NCI-H2029 (cell line): ENCODE results near the gene PTPN4.

ENCODE experiments used
- DNase-seq: peaks from one replicate; lab custom pipeline; 2025; lab: John Stamatoyannopoulos, UW

The PTPN4 gene

GRCh38 chr2:119859528-119859927 lies 99.8 kb downstream of the PTPN4 start:
- DNase-seq = no peak

GRCh38 chr2:119860924-119861323 lies 101.2 kb downstream of the PTPN4 start:
- DNase-seq = no peak

- no peak for DNase-seq
Measured at GRCh38 chr2:119862127-119862889, 102.6 kb downstream of the PTPN4 start.

DNA sequence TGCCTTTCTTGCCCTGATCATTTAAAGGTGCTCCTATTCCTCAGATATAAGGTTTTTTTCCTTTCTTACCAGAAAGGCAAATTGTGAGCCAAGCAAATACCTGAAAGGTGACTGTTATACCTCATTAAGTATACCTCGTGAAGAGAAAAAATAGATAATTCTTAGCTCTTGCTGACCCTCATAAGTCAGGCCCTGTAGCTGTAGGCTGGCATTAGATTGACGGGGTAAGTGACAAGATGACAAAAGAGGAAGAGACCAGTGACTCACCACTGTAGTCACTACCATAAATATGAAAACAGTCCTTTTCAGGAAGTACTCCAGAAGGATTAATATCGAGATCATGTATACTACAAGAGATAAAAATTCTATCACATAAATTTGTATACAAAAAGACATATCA lies 104.6 kb downstream of the PTPN4 start:
- DNase-seq = no peak

GRCh38 chr2:119871725-119872124 lies 112.0 kb downstream of the PTPN4 start:
- DNase-seq = no peak

GRCh38 chr2:119873350-119874315 lies 113.9 kb downstream of the PTPN4 start:
- no peak for DNase-seq

DNA sequence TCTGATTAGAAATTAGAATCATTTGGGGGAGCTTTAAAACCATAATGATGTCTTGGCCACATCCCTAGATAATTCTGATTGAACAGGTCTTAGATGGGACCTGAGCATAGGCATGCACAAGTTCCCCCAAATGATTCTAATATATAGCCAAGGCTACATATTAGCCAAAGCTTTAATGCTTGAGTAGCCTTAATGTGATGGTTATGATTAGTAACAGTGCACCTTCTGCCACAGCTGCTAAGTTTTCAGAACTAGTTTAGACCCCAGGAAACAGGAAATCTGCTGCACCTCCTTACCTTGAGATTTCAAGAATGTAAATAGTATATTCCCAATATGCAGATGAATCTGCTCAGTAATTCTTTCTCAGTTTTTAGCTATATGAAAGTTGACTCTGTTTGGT lies 119.8 kb downstream of the PTPN4 start:
- DNase-seq = no peak

- no peak for DNase-seq
Measured at GRCh38 chr2:119888680-119889079, 129.0 kb downstream of the PTPN4 start.

DNA sequence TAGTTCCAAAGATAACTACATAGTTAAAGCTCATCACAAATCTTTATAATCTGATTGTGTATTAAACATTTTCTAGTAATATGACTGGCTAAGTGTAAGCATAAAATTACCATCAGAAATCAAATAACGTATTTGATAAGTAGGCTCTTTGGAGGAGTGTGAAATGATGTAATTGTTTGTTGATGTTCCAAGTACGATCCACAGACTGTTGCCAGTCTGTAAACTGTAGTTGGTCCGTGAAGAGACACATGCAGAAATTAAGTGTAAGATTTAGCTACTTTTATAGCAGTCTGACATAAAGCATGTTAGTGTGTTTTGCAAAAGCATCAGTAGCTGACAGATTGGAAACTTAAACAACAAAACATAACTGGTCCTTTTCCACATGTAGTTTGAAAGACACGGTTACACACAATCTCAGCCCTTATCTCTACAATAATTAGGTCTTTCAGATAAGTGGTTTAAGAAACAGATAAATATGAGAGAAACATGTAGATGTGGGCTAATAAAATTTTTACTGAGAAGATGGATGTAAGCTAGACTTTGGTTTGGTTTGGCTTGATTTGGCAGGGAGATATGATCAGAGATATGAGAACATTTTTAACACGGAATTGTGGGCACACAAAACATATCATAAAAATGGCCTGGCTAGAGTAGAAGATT lies 138.1 kb downstream of the PTPN4 start:
- DNase-seq = no peak

GRCh38 chr2:119901013-119901412 lies 141.3 kb downstream of the PTPN4 start:
- DNase-seq = no peak

GRCh38 chr2:119910566-119910965 lies 150.8 kb downstream of the PTPN4 start:
- no peak for DNase-seq

- no peak for DNase-seq
Measured at GRCh38 chr2:119914266-119914665, 154.5 kb downstream of the PTPN4 start.

GRCh38 chr2:119921825-119922224 lies 162.1 kb downstream of the PTPN4 start:
- DNase-seq = no peak

- no peak for DNase-seq
Measured at GRCh38 chr2:119922699-119923098, 163.0 kb downstream of the PTPN4 start.

DNA sequence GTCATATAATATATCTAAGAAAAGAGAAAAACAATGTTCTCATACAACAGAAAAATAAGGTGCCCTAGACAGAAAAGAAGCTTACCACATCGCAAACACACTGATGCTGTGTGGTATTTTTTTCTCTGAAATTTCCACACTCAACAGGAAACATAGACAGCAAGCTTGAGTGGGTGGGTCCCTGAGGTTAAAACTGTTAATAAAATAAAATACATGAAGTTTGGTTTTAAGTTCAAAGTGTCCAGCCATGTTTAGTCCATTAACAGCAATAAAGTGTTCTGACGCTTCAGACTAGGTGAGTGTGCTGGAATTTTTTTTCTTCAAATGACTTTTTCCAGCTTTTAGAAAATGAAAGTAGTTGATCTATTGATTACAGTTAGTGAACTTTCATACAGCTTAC lies 169.8 kb downstream of the PTPN4 start:
- DNase-seq = no peak

- no peak for DNase-seq
Measured at GRCh38 chr2:119932809-119933208, 173.1 kb downstream of the PTPN4 start.

- no peak for DNase-seq
Measured at GRCh38 chr2:119934319-119934718, 174.6 kb downstream of the PTPN4 start.

DNA sequence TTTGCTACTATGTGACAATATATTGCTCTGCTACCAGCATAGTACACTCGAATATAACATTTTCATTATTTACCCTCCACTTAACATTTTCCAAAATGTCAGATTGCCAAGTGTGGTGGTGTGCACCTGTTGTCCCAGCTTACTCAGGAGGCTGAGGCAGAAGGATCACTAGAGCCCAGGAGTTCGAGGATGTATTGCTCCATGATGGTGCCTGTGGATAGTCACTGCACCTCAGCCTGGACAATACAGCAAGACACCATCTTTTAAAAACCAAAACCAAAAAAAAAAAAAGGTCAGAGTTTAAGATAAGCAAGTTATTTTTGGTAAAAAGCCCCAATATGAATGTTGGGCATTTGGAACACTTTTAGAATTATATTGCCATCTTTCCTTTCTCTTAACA lies 178.0 kb downstream of the PTPN4 start:
- DNase-seq = no peak

DNA sequence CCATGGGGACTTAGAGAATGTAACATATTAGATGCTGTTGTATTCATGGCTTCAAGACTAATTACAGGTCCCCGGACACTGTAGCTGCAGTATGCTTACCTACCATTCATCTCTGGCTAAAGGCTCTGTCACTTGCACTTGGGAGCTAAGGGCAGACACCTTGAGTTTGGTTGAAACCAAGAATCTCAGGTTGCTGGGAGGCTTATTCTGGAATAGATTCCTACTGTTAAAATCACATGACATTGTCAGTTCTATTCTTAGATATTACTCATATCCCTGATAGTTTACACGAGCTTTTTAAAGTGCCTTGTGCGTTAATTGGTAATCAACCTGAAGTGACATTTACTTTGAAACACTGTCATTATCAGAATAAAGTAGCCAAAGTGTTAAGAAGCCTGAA lies 180.2 kb downstream of the PTPN4 start:
- no peak for DNase-seq

DNA sequence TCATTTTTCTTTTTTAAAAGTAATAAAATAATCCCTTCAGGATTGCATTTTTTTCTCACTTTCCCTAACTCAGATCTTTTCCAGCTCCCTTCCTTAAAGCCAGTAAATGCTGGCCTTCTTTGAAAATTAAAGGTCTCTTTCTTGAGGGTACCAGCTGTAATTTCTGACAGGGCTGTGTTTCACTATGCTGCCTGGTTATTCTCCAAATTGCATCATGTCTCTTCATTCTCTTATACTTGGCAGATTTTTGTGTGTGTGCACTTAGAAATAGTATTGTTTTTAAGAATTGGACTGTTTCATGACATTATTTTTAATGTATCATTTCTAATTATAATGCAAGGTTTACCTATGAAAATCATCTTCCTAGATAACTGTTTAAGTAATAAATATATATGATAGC lies 181.1 kb downstream of the PTPN4 start:
- no peak for DNase-seq

GRCh38 chr2:119941388-119941787 lies 181.7 kb downstream of the PTPN4 start:
- no peak for DNase-seq

DNA sequence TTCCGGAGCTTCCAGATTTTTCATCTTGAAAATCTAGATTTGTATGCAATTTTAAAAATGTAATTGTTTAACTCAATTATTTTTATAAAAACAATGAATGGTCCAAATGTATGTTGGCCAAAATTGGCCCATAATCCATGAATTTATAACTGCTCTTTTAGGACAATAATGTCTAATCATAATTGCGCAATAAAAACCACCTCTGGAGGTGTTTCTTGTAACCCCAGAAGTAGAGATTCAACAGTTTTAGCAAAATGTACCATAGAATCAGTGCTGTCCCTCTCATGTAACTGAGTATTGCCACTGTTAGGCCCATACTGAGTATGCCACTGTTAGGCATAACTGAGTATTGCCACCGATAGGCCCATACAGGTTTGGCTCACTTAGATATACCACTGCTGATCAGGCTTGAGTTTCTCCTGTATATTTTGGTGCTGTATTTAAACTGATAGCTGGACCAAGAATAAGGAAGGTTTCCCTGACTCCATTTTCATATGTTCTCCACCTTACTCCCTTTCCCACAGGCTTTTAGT lies 182.3 kb downstream of the PTPN4 start:
- no peak for DNase-seq
